HepG2 (cell line): ENCODE results near the gene HS3ST5. TPM values are rescaled to one million over a fixed set of nuclear protein-coding genes. Genes with fewer than 3 reads are reported as not detected.

ENCODE experiments used
- KDM6A ChIP-seq: IDR thresholded peaks from 2 replicates; pipeline ENCODE4 v1.6.1; 2016; ENCODE audit warnings: low read depth
- MIER2 ChIP-seq: IDR thresholded peaks from 2 replicates; pipeline ENCODE4 v1.6.1; 2016; ENCODE audit warnings: missing biosample characterization, missing genetic modification reagents
- SRF ChIP-seq: IDR thresholded peaks from 2 replicates; pipeline ENCODE4 v1.6.1; 2011; ENCODE audit warnings: mild to moderate bottlenecking, low read depth, low read length, moderate library complexity
- XRCC5 ChIP-seq: fragments of 200-400 bp; formaldehyde crosslinking; optimal IDR thresholded peaks from 2 replicates; pipeline ENCODE3; 2017; ENCODE audit warnings: mild to moderate bottlenecking, low read length
- ZKSCAN5 ChIP-seq: sonication (generic); formaldehyde crosslinking; IDR thresholded peaks from 2 replicates; pipeline ENCODE4 v1.5.1; 2020; ENCODE audit warnings: mild to moderate bottlenecking, missing genetic modification reagents
- ZNF274 ChIP-seq: sonication (generic); formaldehyde crosslinking; IDR thresholded peaks from 2 replicates; pipeline ENCODE4 v1.5.1; 2020; ENCODE audit warnings: mild to moderate bottlenecking, missing genetic modification reagents
- ZNF530 ChIP-seq: sonication (generic); formaldehyde crosslinking; IDR thresholded peaks from 2 replicates; pipeline ENCODE4 v1.5.0; 2020; ENCODE audit warnings: low read depth, mild to moderate bottlenecking, missing genetic modification reagents
- ZNF549 ChIP-seq: sonication (generic); formaldehyde crosslinking; IDR thresholded peaks from 2 replicates; pipeline ENCODE4 v1.5.0; 2020; ENCODE audit warnings: missing genetic modification reagents
- polyA plus RNA-seq, 8 experiments: library from polyadenylated mRNA; depleted of rRNA in 3 of 8; stranded (reverse) in 7 of 8; unstranded in 1 of 8; fragments of >200 nt; fragmentation: Illumina TruSeq in 4 of 8; extraction: Trizol in 4 of 8; gene quantifications; 2 replicates each; pipeline versions ENCODE4 v1.2.1 to v1.2.3, GENCODE V29; 2011 to 2016; ENCODE audit warnings: low read depth in 4 of 8, missing spikeins in 1 of 8, mixed read lengths in 1 of 8; ENCODE audit not compliant: insufficient read depth in 1 of 8
- total RNA-seq, 5 experiments: library from RNA; depleted of rRNA; stranded (reverse); fragments of >200 nt; fragmentation: Illumina TruSeq; extraction: Trizol; gene quantifications; 2 replicates each; pipeline ENCODE4 v1.2.3, GENCODE V29; 2016; ENCODE audit warnings: low read depth in 1 of 5
- TF ChIP-seq, protein P1 (sequence below): sonication (generic); formaldehyde crosslinking; IDR thresholded peaks from 2 replicates; pipeline ENCODE4 v1.4.0; 2020; ENCODE audit warnings: missing genetic modification reagents
- TF ChIP-seq, protein P2 (sequence below): sonication (generic); formaldehyde crosslinking; conservative IDR thresholded peaks from 2 replicates; pipeline ENCODE4 v1.4.0; 2020; ENCODE audit warnings: missing genetic modification reagents
- TF ChIP-seq, protein P3 (sequence below): sonication (generic); formaldehyde crosslinking; IDR thresholded peaks from 2 replicates; pipeline ENCODE4 v1.4.0; 2020; ENCODE audit warnings: missing genetic modification reagents
- TF ChIP-seq, protein P4 (sequence below): sonication (generic); formaldehyde crosslinking; IDR thresholded peaks from 2 replicates; pipeline ENCODE4 v1.5.0; 2020; ENCODE audit warnings: missing genetic modification reagents
- TF ChIP-seq, protein P5 (sequence below): sonication (generic); formaldehyde crosslinking; IDR thresholded peaks from 2 replicates; pipeline ENCODE4 v1.4.0; 2020; ENCODE audit warnings: mild to moderate bottlenecking, missing genetic modification reagents

HS3ST5 gene
- total and polyA plus RNA-seq, 2 of the 13 experiments (the other 11 are each of a cell fraction or from before 2014, with no cell fraction given), result 1.1 to 1.6 TPM

DNA sequence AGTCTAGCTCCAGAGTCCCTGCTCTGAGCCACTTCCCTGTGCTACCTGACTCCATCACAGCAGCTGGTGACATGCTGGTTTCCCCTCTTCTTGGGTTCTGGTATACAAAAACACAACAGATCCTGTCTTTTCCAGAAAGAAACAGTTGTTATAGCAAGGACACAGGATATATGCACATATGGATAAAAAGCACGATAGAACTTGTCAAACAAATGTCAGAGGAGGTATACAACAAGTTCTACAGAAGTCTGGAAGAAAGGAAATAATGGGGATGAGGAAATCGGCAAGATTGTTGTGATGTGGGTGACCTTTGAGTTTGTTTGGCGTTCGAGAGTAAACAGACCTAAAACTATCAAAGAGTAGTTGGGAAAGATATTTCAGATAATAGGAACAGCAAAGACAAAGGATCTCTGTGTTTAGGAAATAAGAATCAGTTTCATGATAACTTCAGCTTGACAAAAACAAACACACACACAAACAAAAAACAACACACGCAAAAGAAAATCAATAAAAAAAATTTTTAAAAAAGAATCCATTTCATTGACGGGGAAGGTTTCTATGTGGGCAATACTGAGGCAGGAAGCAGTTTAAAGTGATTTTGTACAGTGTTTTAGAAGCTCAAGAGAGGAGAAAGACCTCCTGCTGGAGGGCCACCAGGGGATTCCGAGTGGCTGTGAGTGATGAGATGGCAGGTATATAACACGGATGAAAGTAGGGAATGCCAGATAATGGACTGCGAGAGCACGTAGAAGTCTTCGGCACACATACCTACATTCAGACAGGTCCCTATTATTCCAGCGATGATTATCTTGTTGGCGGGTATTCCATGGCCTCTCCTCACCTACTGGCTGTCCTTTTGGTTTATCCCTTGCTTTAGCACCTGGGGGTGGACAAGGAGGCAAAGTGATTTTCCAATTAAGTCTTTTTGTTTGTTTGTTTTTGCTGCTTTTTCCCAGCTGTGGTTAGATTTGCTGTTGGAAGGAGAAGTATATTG lies 174.9 kb downstream of the HS3ST5 start (continued):
- TF ChIP-seq KDM6A (CRISPR knock-in tag), result peak; percentile 80
- TF ChIP-seq XRCC5, result no peak
- TF ChIP-seq, protein P1, sequence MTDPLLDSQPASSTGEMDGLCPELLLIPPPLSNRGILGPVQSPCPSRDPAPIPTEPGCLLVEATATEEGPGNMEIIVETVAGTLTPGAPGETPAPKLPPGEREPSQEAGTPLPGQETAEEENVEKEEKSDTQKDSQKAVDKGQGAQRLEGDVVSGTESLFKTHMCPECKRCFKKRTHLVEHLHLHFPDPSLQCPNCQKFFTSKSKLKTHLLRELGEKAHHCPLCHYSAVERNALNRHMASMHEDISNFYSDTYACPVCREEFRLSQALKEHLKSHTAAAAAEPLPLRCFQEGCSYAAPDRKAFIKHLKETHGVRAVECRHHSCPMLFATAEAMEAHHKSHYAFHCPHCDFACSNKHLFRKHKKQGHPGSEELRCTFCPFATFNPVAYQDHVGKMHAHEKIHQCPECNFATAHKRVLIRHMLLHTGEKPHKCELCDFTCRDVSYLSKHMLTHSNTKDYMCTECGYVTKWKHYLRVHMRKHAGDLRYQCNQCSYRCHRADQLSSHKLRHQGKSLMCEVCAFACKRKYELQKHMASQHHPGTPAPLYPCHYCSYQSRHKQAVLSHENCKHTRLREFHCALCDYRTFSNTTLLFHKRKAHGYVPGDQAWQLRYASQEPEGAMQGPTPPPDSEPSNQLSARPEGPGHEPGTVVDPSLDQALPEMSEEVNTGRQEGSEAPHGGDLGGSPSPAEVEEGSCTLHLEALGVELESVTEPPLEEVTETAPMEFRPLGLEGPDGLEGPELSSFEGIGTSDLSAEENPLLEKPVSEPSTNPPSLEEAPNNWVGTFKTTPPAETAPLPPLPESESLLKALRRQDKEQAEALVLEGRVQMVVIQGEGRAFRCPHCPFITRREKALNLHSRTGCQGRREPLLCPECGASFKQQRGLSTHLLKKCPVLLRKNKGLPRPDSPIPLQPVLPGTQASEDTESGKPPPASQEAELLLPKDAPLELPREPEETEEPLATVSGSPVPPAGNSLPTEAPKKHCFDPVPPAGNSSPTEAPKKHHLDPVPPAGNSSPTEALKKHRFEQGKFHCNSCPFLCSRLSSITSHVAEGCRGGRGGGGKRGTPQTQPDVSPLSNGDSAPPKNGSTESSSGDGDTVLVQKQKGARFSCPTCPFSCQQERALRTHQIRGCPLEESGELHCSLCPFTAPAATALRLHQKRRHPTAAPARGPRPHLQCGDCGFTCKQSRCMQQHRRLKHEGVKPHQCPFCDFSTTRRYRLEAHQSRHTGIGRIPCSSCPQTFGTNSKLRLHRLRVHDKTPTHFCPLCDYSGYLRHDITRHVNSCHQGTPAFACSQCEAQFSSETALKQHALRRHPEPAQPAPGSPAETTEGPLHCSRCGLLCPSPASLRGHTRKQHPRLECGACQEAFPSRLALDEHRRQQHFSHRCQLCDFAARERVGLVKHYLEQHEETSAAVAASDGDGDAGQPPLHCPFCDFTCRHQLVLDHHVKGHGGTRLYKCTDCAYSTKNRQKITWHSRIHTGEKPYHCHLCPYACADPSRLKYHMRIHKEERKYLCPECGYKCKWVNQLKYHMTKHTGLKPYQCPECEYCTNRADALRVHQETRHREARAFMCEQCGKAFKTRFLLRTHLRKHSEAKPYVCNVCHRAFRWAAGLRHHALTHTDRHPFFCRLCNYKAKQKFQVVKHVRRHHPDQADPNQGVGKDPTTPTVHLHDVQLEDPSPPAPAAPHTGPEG (CRISPR knock-in tag), result no peak
- no peak for TF ChIP-seq ZNF530 (CRISPR knock-in tag)
- TF ChIP-seq, protein P2, sequence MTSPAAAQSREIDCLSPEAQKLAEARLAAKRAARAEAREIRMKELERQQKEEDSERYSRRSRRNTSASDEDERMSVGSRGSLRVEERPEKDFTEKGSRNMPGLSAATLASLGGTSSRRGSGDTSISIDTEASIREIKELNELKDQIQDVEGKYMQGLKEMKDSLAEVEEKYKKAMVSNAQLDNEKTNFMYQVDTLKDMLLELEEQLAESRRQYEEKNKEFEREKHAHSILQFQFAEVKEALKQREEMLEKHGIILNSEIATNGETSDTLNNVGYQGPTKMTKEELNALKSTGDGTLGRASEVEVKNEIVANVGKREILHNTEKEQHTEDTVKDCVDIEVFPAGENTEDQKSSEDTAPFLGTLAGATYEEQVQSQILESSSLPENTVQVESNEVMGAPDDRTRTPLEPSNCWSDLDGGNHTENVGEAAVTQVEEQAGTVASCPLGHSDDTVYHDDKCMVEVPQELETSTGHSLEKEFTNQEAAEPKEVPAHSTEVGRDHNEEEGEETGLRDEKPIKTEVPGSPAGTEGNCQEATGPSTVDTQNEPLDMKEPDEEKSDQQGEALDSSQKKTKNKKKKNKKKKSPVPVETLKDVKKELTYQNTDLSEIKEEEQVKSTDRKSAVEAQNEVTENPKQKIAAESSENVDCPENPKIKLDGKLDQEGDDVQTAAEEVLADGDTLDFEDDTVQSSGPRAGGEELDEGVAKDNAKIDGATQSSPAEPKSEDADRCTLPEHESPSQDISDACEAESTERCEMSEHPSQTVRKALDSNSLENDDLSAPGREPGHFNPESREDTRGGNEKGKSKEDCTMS (CRISPR knock-in tag), result no peak
- no peak for TF ChIP-seq ZKSCAN5 (CRISPR knock-in tag)
- no peak for TF ChIP-seq MIER2 (CRISPR knock-in tag)
- no peak for TF ChIP-seq ZNF549 (CRISPR knock-in tag)
- no peak for TF ChIP-seq ZNF274
- TF ChIP-seq, protein P3, sequence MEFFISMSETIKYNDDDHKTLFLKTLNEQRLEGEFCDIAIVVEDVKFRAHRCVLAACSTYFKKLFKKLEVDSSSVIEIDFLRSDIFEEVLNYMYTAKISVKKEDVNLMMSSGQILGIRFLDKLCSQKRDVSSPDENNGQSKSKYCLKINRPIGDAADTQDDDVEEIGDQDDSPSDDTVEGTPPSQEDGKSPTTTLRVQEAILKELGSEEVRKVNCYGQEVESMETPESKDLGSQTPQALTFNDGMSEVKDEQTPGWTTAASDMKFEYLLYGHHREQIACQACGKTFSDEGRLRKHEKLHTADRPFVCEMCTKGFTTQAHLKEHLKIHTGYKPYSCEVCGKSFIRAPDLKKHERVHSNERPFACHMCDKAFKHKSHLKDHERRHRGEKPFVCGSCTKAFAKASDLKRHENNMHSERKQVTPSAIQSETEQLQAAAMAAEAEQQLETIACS, result no peak
- TF ChIP-seq, protein P4, sequence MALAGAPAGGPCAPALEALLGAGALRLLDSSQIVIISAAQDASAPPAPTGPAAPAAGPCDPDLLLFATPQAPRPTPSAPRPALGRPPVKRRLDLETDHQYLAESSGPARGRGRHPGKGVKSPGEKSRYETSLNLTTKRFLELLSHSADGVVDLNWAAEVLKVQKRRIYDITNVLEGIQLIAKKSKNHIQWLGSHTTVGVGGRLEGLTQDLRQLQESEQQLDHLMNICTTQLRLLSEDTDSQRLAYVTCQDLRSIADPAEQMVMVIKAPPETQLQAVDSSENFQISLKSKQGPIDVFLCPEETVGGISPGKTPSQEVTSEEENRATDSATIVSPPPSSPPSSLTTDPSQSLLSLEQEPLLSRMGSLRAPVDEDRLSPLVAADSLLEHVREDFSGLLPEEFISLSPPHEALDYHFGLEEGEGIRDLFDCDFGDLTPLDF (CRISPR knock-in tag), result no peak
- TF ChIP-seq, protein P5, sequence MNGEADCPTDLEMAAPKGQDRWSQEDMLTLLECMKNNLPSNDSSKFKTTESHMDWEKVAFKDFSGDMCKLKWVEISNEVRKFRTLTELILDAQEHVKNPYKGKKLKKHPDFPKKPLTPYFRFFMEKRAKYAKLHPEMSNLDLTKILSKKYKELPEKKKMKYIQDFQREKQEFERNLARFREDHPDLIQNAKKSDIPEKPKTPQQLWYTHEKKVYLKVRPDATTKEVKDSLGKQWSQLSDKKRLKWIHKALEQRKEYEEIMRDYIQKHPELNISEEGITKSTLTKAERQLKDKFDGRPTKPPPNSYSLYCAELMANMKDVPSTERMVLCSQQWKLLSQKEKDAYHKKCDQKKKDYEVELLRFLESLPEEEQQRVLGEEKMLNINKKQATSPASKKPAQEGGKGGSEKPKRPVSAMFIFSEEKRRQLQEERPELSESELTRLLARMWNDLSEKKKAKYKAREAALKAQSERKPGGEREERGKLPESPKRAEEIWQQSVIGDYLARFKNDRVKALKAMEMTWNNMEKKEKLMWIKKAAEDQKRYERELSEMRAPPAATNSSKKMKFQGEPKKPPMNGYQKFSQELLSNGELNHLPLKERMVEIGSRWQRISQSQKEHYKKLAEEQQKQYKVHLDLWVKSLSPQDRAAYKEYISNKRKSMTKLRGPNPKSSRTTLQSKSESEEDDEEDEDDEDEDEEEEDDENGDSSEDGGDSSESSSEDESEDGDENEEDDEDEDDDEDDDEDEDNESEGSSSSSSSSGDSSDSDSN (CRISPR knock-in tag), result no peak
- no peak for TF ChIP-seq SRF
